ENCODE results near the gene SHISA9. TPM values are rescaled to one million over a fixed set of nuclear protein-coding genes. Genes with fewer than 3 reads are reported as not detected.

The SHISA9 gene
- total and polyA plus RNA-seq, 5 experiments from 2014 or later, result not detected

DNA sequence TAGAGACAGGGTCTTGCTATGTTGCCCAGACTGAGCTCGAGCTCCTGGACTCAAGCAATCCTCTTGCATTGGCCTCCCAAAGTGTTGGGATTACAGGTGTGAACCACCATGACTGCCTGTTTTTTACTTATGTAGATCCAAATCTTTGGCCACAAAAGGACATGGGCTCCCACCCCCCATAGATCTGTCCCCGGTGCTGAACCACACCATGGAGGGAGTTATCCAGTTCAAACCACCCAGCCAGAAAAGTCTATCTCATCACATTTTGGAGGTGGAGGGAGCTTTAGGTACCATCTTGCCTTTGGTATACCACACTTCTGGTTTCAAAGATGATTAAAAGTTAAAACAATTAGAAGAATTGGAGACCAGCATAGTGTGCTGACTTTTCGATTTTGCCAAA is 26.2 kb downstream of the SHISA9 start:
- DNase-seq (no peak), ATAC-seq (no peak)
- peaks cover 4 to 44% (median 24%) of the 10 kb centered on the region in 5 donors for H3K27me3 Mint-ChIP-seq
- POLR2A ChIA-PET, result no interaction called here
- peaks cover 0 to 14% (median 2%) of the 10 kb centered on the region in 9 donors for H3K9me3 Mint-ChIP-seq
- H3K4me1 Mint-ChIP-seq, result no peaks in the 10 kb centered on the region
- H3K36me3 Mint-ChIP-seq, result peaks cover 0 to 5% (median 0%) of the 10 kb centered on the region in 3 donors
- no peak overlapping the region for H3K27ac Mint-ChIP-seq
- no peak overlapping the region for H3K4me3 Mint-ChIP-seq

DNA sequence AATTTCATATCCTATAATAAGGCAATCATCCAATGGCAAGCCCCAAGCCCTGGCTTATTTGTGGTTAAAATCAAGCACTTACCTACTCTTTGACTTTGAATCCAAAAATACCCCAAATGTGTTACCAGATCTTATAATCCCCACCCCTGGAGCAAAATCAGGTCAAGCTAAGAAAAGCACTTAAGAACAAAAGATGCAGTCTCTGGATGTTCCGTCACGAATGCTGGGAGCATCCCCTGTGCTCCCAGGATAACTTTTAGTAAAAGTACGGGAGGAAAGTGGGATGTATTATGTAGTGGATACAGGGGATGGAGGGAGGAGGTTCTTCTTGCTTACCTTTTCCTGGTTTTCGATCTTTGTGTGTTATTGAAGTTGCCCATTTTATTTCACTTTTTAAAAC is 29.5 kb downstream of the SHISA9 start:
- no peak for ATAC-seq
- Mint-ChIP-seq H3K27me3 (peaks cover 4 to 41% (median 18%) of the 10 kb centered on the region in 5 donors), H3K4me3 (no peak overlapping the region), H3K36me3 (peaks cover 0 to 5% (median 0%) of the 10 kb centered on the region in 3 donors), H3K9me3 (peaks cover 0 to 16% (median 5%) of the 10 kb centered on the region in 9 donors), H3K4me1 (no peaks in the 10 kb centered on the region), H3K27ac (no peak overlapping the region)
- POLR2A ChIA-PET, result no interaction called here
- no peak for DNase-seq

DNA sequence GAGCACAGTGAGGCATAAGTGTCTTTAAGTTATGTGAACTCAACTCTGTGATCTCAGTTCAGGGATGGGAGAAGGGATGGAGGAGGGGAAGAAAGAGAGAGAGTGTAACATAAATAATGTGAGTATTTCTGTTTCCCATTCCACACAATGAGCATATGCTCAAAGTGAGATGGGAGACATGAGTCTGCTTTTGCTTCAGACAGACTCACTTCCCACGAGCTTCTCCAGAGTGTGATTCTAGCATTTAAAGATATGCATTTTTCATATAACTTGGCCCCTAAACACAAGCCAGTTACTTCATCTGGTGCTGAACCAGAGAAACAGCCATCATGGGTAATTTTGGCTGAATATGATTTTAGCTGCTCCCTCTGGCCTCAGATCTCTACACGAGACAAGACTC is 35.0 kb downstream of the SHISA9 start:
- POLR2A ChIA-PET, result no interaction called here
- H3K4me1 Mint-ChIP-seq, result no peaks in the 10 kb centered on the region
- H3K4me3 Mint-ChIP-seq, result no peak overlapping the region
- H3K27me3 Mint-ChIP-seq, result peaks cover 6 to 51% (median 13%) of the 10 kb centered on the region in 5 donors
- peak overlapping the region in 1 of 10 donors; percentile 15 for H3K27ac Mint-ChIP-seq
- no peaks in the 10 kb centered on the region for H3K36me3 Mint-ChIP-seq
- H3K9me3 Mint-ChIP-seq, result peaks cover 0 to 16% (median 5%) of the 10 kb centered on the region in 9 donors
- ATAC-seq (no peak), DNase-seq (no peak)

GRCh38 chr16:12941896-12942295 is 40.5 kb downstream of the SHISA9 start:
- DNase-seq (no peak), ATAC-seq (no peak)
- H3K36me3 Mint-ChIP-seq, result no peaks in the 10 kb centered on the region
- H3K4me1 Mint-ChIP-seq, result no peaks in the 10 kb centered on the region
- POLR2A ChIA-PET, result no interaction called here
- peaks cover 0 to 34% (median 5%) of the 10 kb centered on the region in 9 donors for H3K9me3 Mint-ChIP-seq
- H3K27me3 Mint-ChIP-seq, result peaks cover 4 to 55% (median 15%) of the 10 kb centered on the region in 5 donors
- H3K27ac Mint-ChIP-seq, result no peak overlapping the region
- H3K4me3 Mint-ChIP-seq, result no peak overlapping the region

DNA sequence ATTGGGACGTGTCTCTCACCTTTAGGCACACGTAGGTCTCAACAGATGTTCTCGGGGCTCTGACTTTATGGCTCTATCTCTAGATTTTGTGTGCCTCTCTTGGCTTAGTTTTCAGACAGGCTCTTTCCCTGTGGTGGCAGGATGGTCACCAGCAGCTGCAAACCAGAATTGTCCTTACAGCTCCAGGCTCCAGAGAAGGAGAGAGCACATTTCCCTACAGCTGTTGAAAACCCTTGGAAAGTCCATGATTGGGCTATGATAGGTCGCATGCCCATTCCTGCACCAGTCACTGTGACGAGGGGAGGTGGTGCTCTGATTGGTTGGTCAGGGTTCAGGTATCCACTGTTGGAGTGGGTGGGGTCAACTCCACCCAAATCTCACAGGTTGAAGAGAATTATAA is 41.5 kb downstream of the SHISA9 start:
- ATAC-seq (no peak), DNase-seq (no peak)
- H3K36me3 Mint-ChIP-seq, result no peaks in the 10 kb centered on the region
- H3K4me1 Mint-ChIP-seq, result no peaks in the 10 kb centered on the region
- H3K9me3 Mint-ChIP-seq, result peaks cover 0 to 34% (median 5%) of the 10 kb centered on the region in 9 donors
- H3K27me3 Mint-ChIP-seq, result peaks cover 4 to 64% (median 16%) of the 10 kb centered on the region in 5 donors
- POLR2A ChIA-PET, result no interaction called here
- H3K27ac Mint-ChIP-seq, result no peak overlapping the region
- H3K4me3 Mint-ChIP-seq, result no peak overlapping the region

- Mint-ChIP-seq H3K27me3 (peaks cover 4 to 57% (median 10%) of the 10 kb centered on the region in 5 donors), H3K4me3 (no peak overlapping the region), H3K4me1 (no peaks in the 10 kb centered on the region), H3K36me3 (no peaks in the 10 kb centered on the region), H3K9me3 (peaks cover 0 to 20% (median 5%) of the 10 kb centered on the region in 9 donors), H3K27ac (no peak overlapping the region)
- DNase-seq, result no peak
- POLR2A ChIA-PET, result no interaction called here
- ATAC-seq, result no peak
Observed at GRCh38 chr16:12944300-12944699, 42.9 kb downstream of the SHISA9 start.

- H3K4me1 Mint-ChIP-seq, result no peaks in the 10 kb centered on the region
- H3K27ac Mint-ChIP-seq, result no peak overlapping the region
- ATAC-seq (no peak), DNase-seq (no peak)
- H3K36me3 Mint-ChIP-seq, result peaks cover 0 to 6% (median 0%) of the 10 kb centered on the region in 3 donors
- peaks cover 0 to 19% (median 9%) of the 10 kb centered on the region in 9 donors for H3K9me3 Mint-ChIP-seq
- peaks cover 5 to 61% (median 16%) of the 10 kb centered on the region in 5 donors for H3K27me3 Mint-ChIP-seq
- H3K4me3 Mint-ChIP-seq, result no peak overlapping the region
- POLR2A ChIA-PET, result no interaction called here
Observed at GRCh38 chr16:12951392-12951791, 50.0 kb downstream of the SHISA9 start.

DNA sequence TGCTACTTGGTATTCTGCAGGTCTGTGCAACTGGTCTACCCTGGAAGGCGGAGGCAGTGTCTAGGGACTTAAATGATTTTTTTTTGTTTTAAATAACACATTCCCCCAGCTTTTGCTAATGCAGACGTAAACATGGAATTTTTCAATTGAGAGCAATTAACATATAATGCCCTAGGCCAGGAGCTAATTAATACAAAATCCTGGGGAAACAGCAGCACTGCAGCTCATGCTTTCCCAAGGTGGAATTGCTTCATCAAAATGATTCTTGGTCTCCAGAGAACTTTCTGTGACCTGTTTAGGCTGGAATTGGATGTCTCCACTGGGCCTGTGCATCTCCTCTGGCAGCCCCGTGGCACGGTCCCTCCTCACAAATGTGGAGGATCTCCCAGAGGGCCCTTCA is 50.6 kb downstream of the SHISA9 start:
- H3K27ac Mint-ChIP-seq, result no peak overlapping the region
- DNase-seq, result no peak
- POLR2A ChIA-PET, result no interaction called here
- peaks cover 0 to 16% (median 9%) of the 10 kb centered on the region in 9 donors for H3K9me3 Mint-ChIP-seq
- H3K27me3 Mint-ChIP-seq, result peaks cover 5 to 56% (median 16%) of the 10 kb centered on the region in 5 donors
- H3K36me3 Mint-ChIP-seq, result peaks cover 0 to 6% (median 0%) of the 10 kb centered on the region in 3 donors
- ATAC-seq, result no peak
- H3K4me3 Mint-ChIP-seq, result no peak overlapping the region
- no peaks in the 10 kb centered on the region for H3K4me1 Mint-ChIP-seq

- Mint-ChIP-seq H3K4me3 (no peak overlapping the region), H3K4me1 (no peaks in the 10 kb centered on the region), H3K36me3 (peaks cover 0 to 6% (median 0%) of the 10 kb centered on the region in 3 donors), H3K27ac (no peak overlapping the region), H3K27me3 (peaks cover 0 to 40% (median 11%) of the 10 kb centered on the region in 5 donors), H3K9me3 (peaks cover 0 to 13% (median 7%) of the 10 kb centered on the region in 9 donors)
- POLR2A ChIA-PET, result no interaction called here
- DNase-seq (no peak), ATAC-seq (no peak)
Observed at GRCh38 chr16:12958366-12958765, 57.0 kb downstream of the SHISA9 start.

GRCh38 chr16:12959072-12959471 is 57.7 kb downstream of the SHISA9 start:
- DNase-seq (no peak), ATAC-seq (no peak)
- peaks cover 0 to 33% (median 11%) of the 10 kb centered on the region in 5 donors for H3K27me3 Mint-ChIP-seq
- H3K36me3 Mint-ChIP-seq, result peaks cover 0 to 10% (median 0%) of the 10 kb centered on the region in 3 donors
- POLR2A ChIA-PET, result no interaction called here
- H3K9me3 Mint-ChIP-seq, result peaks cover 0 to 13% (median 6%) of the 10 kb centered on the region in 9 donors
- no peak overlapping the region for H3K4me3 Mint-ChIP-seq
- H3K27ac Mint-ChIP-seq, result no peak overlapping the region
- no peaks in the 10 kb centered on the region for H3K4me1 Mint-ChIP-seq

- Mint-ChIP-seq H3K36me3 (peaks cover 0 to 10% (median 0%) of the 10 kb centered on the region in 3 donors), H3K4me1 (no peaks in the 10 kb centered on the region), H3K27me3 (peaks cover 0 to 27% (median 9%) of the 10 kb centered on the region in 5 donors), H3K27ac (no peak overlapping the region), H3K9me3 (peaks cover 0 to 19% (median 9%) of the 10 kb centered on the region in 9 donors), H3K4me3 (no peak overlapping the region)
- no peak for DNase-seq
- ATAC-seq, result no peak
- POLR2A ChIA-PET, result no interaction called here
Observed at GRCh38 chr16:12961626-12962025, 60.2 kb downstream of the SHISA9 start.

DNA sequence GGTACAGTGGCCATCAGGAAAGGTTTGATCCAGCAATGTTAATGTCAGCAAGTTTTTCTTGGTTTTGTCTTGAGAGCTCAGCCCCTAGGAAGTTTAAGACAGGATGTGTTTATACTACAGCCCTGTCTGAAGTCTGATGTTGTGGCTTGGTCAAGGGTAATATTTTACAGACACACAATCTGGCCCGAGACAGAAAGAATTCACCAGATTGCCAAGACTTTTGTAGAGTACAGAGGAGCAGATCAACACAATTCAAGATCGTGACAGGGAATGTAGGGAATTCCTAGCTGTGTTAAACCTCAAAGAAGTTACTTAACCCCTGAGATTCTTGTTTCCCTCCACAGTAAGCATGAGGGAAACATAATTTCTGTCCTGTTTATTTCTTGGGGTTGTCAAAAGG is 63.1 kb downstream of the SHISA9 start:
- Mint-ChIP-seq H3K4me1 (no peaks in the 10 kb centered on the region), H3K9me3 (peaks cover 0 to 19% (median 7%) of the 10 kb centered on the region in 9 donors), H3K36me3 (peaks cover 0 to 10% (median 0%) of the 10 kb centered on the region in 3 donors), H3K27ac (no peak overlapping the region), H3K27me3 (peaks cover 0 to 28% (median 9%) of the 10 kb centered on the region in 5 donors), H3K4me3 (no peak overlapping the region)
- DNase-seq (no peak), ATAC-seq (no peak)
- POLR2A ChIA-PET, result no interaction called here

DNA sequence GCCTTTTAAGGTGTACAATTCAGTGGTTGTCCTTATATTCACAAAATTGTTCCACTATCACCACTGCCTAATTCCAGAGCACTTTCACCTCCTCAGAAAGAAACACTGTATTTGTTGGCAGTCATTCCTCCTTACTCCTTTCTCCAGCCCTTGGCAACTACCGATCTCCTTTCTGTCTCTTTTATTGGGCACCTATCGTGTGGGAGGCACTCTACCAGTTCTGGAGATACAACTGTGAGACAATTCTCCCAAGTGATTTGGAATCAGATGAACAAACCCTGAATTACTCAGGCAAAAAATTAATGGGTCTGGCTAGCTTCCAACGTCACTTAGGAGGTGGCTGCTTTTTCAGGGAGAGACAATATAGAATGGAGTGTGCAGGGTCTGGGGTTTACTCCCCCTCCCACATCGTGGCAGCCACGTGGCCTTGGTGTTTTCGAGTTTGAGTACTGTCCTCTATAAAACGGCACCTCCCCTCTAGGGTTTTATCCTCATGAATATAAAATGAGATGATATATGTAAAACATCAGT is 63.9 kb downstream of the SHISA9 start:
- peaks cover 0 to 27% (median 9%) of the 10 kb centered on the region in 5 donors for H3K27me3 Mint-ChIP-seq
- POLR2A ChIA-PET, result no interaction called here
- no peaks in the 10 kb centered on the region for H3K4me1 Mint-ChIP-seq
- H3K9me3 Mint-ChIP-seq, result peaks cover 0 to 19% (median 7%) of the 10 kb centered on the region in 9 donors
- DNase-seq, result no peak
- ATAC-seq, result no peak
- H3K4me3 Mint-ChIP-seq, result no peak overlapping the region
- no peak overlapping the region for H3K27ac Mint-ChIP-seq
- peaks cover 0 to 10% (median 0%) of the 10 kb centered on the region in 3 donors for H3K36me3 Mint-ChIP-seq

GRCh38 chr16:12971241-12971640 is 69.8 kb downstream of the SHISA9 start:
- DNase-seq (no peak), ATAC-seq (no peak)
- H3K4me3 Mint-ChIP-seq, result no peak overlapping the region
- no peak overlapping the region for H3K27ac Mint-ChIP-seq
- no peaks in the 10 kb centered on the region for H3K36me3 Mint-ChIP-seq
- no peaks in the 10 kb centered on the region for H3K4me1 Mint-ChIP-seq
- H3K9me3 Mint-ChIP-seq, result peaks cover 0 to 4% (median under 1%) of the 10 kb centered on the region in 9 donors
- peaks cover 0 to 23% (median 6%) of the 10 kb centered on the region in 5 donors for H3K27me3 Mint-ChIP-seq
- POLR2A ChIA-PET, result no interaction called here
